Ectodermal cell (in vitro differentiated cells): ENCODE measurements around the gene TSPAN3.

ENCODE experiments used
- H3K27ac ChIP-seq: 2 replicates; pipeline ENCODE4 v1.7.0; 2013; ENCODE audit warnings: mild to moderate bottlenecking, low read depth, low read length; ENCODE audit not compliant: insufficient read depth, poor library complexity, severe bottlenecking
- H3K27me3 ChIP-seq: 2 replicates; pipeline ENCODE4 v1.7.0; 2013; ENCODE audit warnings: mild to moderate bottlenecking, low read length; ENCODE audit not compliant: insufficient read depth, control insufficient read depth, poor library complexity, severe bottlenecking
- H3K36me3 ChIP-seq: one replicate; pipeline ENCODE4 v1.7.0; 2013; ENCODE audit warnings: low read length; ENCODE audit not compliant: control insufficient read depth, insufficient read depth
- H3K4me1 ChIP-seq: one replicate; pipeline ENCODE4 v1.7.0; 2013; ENCODE audit warnings: low read length; ENCODE audit not compliant: control insufficient read depth, insufficient read depth
- H3K4me3 ChIP-seq: 2 replicates; pipeline ENCODE4 v1.7.0; 2013; ENCODE audit warnings: low read depth, low read length, control low read depth; ENCODE audit not compliant: insufficient read depth
- H3K9me3 ChIP-seq: 2 replicates; pipeline ENCODE4 v1.7.0; 2013; ENCODE audit warnings: mild to moderate bottlenecking, low read length, moderate library complexity; ENCODE audit not compliant: control insufficient read depth
- WGBS, 2 experiments: methylation state at CpG; one replicate each; pipeline ENCODE4 v1.1.7; 2013; ENCODE audit warnings: missing lambda C conversion rate in 2 of 2; 5-methylcytosine and 5-hydroxymethylcytosine counted together

Gene TSPAN3

GRCh38 chr15:77040673-77041072 is 30.2 kb downstream of the TSPAN3 start:
- H3K9me3 ChIP-seq, result no peaks in the 10 kb centered on the region
- no peak overlapping the region for H3K27ac ChIP-seq
- H3K4me1 ChIP-seq, result no peaks in the 10 kb centered on the region
- H3K4me3 ChIP-seq, result no peak overlapping the region
- H3K36me3 ChIP-seq, result peaks cover 34% of the 10 kb centered on the region
- WGBS, 2 experiments, result 91 to 93% methylated on average over 5 of the region's 5 CpGs
- no peaks in the 10 kb centered on the region for H3K27me3 ChIP-seq

GRCh38 chr15:77039848-77040247 is 31.1 kb downstream of the TSPAN3 start:
- H3K4me3 ChIP-seq, result no peak overlapping the region
- WGBS, 2 experiments, result no CpG with 5 or more reads among the region's 8 CpGs
- H3K9me3 ChIP-seq, result no peaks in the 10 kb centered on the region
- H3K27me3 ChIP-seq, result no peaks in the 10 kb centered on the region
- peaks cover 2% of the 10 kb centered on the region for H3K4me1 ChIP-seq
- H3K36me3 ChIP-seq, result peaks cover 26% of the 10 kb centered on the region
- H3K27ac ChIP-seq, result no peak overlapping the region

GRCh38 chr15:77039217-77039533 is 31.7 kb downstream of the TSPAN3 start:
- no peak overlapping the region for H3K4me3 ChIP-seq
- H3K27ac ChIP-seq, result no peak overlapping the region
- no CpG with 5 or more reads among the region's 5 CpGs for WGBS, 2 experiments
- peaks cover 19% of the 10 kb centered on the region for H3K36me3 ChIP-seq
- no peaks in the 10 kb centered on the region for H3K9me3 ChIP-seq
- peaks cover 9% of the 10 kb centered on the region for H3K4me1 ChIP-seq
- H3K27me3 ChIP-seq, result no peaks in the 10 kb centered on the region

GRCh38 chr15:77038312-77039216 is 32.3 kb downstream of the TSPAN3 start:
- Histone ChIP-seq H3K27ac (no peak overlapping the region), H3K4me3 (no peak overlapping the region), H3K9me3 (no peaks in the 10 kb centered on the region), H3K27me3 (no peaks in the 10 kb centered on the region), H3K4me1 (peaks cover 12% of the 10 kb centered on the region), H3K36me3 (peaks cover 15% of the 10 kb centered on the region)
- no CpG with 5 or more reads among the region's 10 CpGs for WGBS, 2 experiments

GRCh38 chr15:77037388-77038209 is 33.3 kb downstream of the TSPAN3 start:
- WGBS, 2 experiments, result 95 to 97% methylated on average over 12 of the region's 12 CpGs
- H3K9me3 ChIP-seq, result no peaks in the 10 kb centered on the region
- no peaks in the 10 kb centered on the region for H3K27me3 ChIP-seq
- H3K27ac ChIP-seq, result no peak overlapping the region
- peaks cover 6% of the 10 kb centered on the region for H3K36me3 ChIP-seq
- H3K4me3 ChIP-seq, result no peak overlapping the region
- peaks cover 12% of the 10 kb centered on the region for H3K4me1 ChIP-seq

- Histone ChIP-seq H3K4me3 (no peak overlapping the region), H3K4me1 (peaks cover 13% of the 10 kb centered on the region), H3K27ac (no peak overlapping the region), H3K27me3 (no peaks in the 10 kb centered on the region), H3K9me3 (no peaks in the 10 kb centered on the region), H3K36me3 (peaks cover 3% of the 10 kb centered on the region)
- WGBS, 2 experiments, result 94% methylated on average over 22 of the region's 22 CpGs
These were observed 34.1 kb downstream of the TSPAN3 start for GRCh38 chr15:77036537-77037387.

GRCh38 chr15:77035999-77036471 is 34.9 kb downstream of the TSPAN3 start:
- Histone ChIP-seq H3K4me1 (peaks cover 20% of the 10 kb centered on the region), H3K36me3 (peaks cover 3% of the 10 kb centered on the region), H3K27me3 (no peaks in the 10 kb centered on the region), H3K27ac (no peak overlapping the region), H3K9me3 (no peaks in the 10 kb centered on the region), H3K4me3 (no peak overlapping the region)
- 94 to 97% methylated on average over 13 of the region's 13 CpGs for WGBS, 2 experiments

GRCh38 chr15:77035584-77035983 is 35.3 kb downstream of the TSPAN3 start:
- no peaks in the 10 kb centered on the region for H3K9me3 ChIP-seq
- H3K4me1 ChIP-seq, result peaks cover 24% of the 10 kb centered on the region
- H3K4me3 ChIP-seq, result no peak overlapping the region
- H3K27me3 ChIP-seq, result no peaks in the 10 kb centered on the region
- peaks cover 3% of the 10 kb centered on the region for H3K36me3 ChIP-seq
- whole genome bisulfite sequencing, 2 experiments, result 95 to 97% methylated on average over 9 of the region's 9 CpGs
- no peak overlapping the region for H3K27ac ChIP-seq

GRCh38 chr15:77034695-77035489 is 36.0 kb downstream of the TSPAN3 start:
- no peaks in the 10 kb centered on the region for H3K9me3 ChIP-seq
- peaks cover 31% of the 10 kb centered on the region for H3K4me1 ChIP-seq
- WGBS, 2 experiments, result 78 to 79% methylated on average over 14 of the region's 14 CpGs
- H3K27me3 ChIP-seq, result no peaks in the 10 kb centered on the region
- H3K4me3 ChIP-seq, result no peak overlapping the region
- peaks cover 3% of the 10 kb centered on the region for H3K36me3 ChIP-seq
- H3K27ac ChIP-seq, result no peak overlapping the region
